Ammon's horn (tissue), 1 donor: ENCODE measurements around the gene IGFALS.

Experiments used
- DNase-seq: peaks from one replicate; pipeline ENCODE4 v3.0.0-alpha.2; 2016; ENCODE audit warnings: low spot score

IGFALS gene

GRCh38 chr16:1766231-1766630 is 27.3 kb downstream of the IGFALS start:
- no peak for DNase-seq

- DNase-seq = no peak
Measured at GRCh38 chr16:1765826-1766225, 27.7 kb downstream of the IGFALS start.

GRCh38 chr16:1764971-1765370 is 28.5 kb downstream of the IGFALS start:
- DNase-seq = no peak

GRCh38 chr16:1763521-1764511 is 29.7 kb downstream of the IGFALS start:
- no peak for DNase-seq

GRCh38 chr16:1762879-1763520 is 30.5 kb downstream of the IGFALS start:
- DNase-seq = no peak

GRCh38 chr16:1762196-1762878 is 31.2 kb downstream of the IGFALS start:
- no peak for DNase-seq

GRCh38 chr16:1761751-1762150 is 31.8 kb downstream of the IGFALS start:
- DNase-seq = no peak

GRCh38 chr16:1760911-1761310 is 32.6 kb downstream of the IGFALS start:
- DNase-seq = no peak

GRCh38 chr16:1759511-1759910 is 34.0 kb downstream of the IGFALS start:
- no peak for DNase-seq

- no peak for DNase-seq
Measured at GRCh38 chr16:1758923-1759322, 34.6 kb downstream of the IGFALS start.

GRCh38 chr16:1757714-1758461 is 35.6 kb downstream of the IGFALS start:
- no peak for DNase-seq

GRCh38 chr16:1754204-1754603 is 39.3 kb downstream of the IGFALS start:
- DNase-seq = no peak

- DNase-seq = no peak
Measured at GRCh38 chr16:1752853-1753252, 40.7 kb downstream of the IGFALS start.

GRCh38 chr16:1751946-1752345 is 41.6 kb downstream of the IGFALS start:
- DNase-seq = no peak

GRCh38 chr16:1749152-1750117 is 44.1 kb downstream of the IGFALS start:
- no peak for DNase-seq

- no peak for DNase-seq
Measured at GRCh38 chr16:1747934-1748333, 45.6 kb downstream of the IGFALS start.

- no peak for DNase-seq
Measured at GRCh38 chr16:1746693-1747195, 46.8 kb downstream of the IGFALS start.

GRCh38 chr16:1745900-1746692 is 47.4 kb downstream of the IGFALS start:
- DNase-seq = no peak

- DNase-seq = no peak
Measured at GRCh38 chr16:1745181-1745899, 48.2 kb downstream of the IGFALS start.
